HPDE6-E6E7 (cell line): ENCODE results near the gene GRIN2A.

Source experiments
- DNase-seq: peaks from one replicate; pipeline ENCODE4 v3.0.0; 2011; ENCODE audit warnings: missing footprints; ENCODE audit errors: extremely low spot score

GRIN2A gene

GRCh38 chr16:10182222-10183053 is at the start of gene GRIN2A:
Gene GRIN2A, minus strand, starts transcription at chr16:10182428. Its CDS starts 2,017 bp downstream, at chr16:10180411.
- no peak for DNase-seq

GRCh38 chr16:10231563-10231962 is 49.3 kb upstream of the GRIN2A start:
- no peak for DNase-seq

GRCh38 chr16:10228779-10229178 is 46.6 kb upstream of the GRIN2A start:
- DNase-seq, result no peak

- DNase-seq, result no peak
Observed at GRCh38 chr16:10226987-10227306, 44.7 kb upstream of the GRIN2A start.

- DNase-seq, result no peak
Observed at GRCh38 chr16:10226141-10226986, 44.1 kb upstream of the GRIN2A start.

- no peak for DNase-seq
Observed at GRCh38 chr16:10225653-10226052, 43.4 kb upstream of the GRIN2A start.

- DNase-seq, result no peak
Observed at GRCh38 chr16:10224850-10225249, 42.6 kb upstream of the GRIN2A start.

GRCh38 chr16:10220942-10221341 is 38.7 kb upstream of the GRIN2A start:
- DNase-seq, result no peak

- DNase-seq, result no peak
Observed at GRCh38 chr16:10219742-10220141, 37.5 kb upstream of the GRIN2A start.

- DNase-seq, result no peak
Observed at GRCh38 chr16:10218490-10219206, 36.4 kb upstream of the GRIN2A start.

- DNase-seq, result no peak
Observed at GRCh38 chr16:10213748-10214147, 31.5 kb upstream of the GRIN2A start.

- DNase-seq, result no peak
Observed at GRCh38 chr16:10210944-10211343, 28.7 kb upstream of the GRIN2A start.

GRCh38 chr16:10206865-10207264 is 24.6 kb upstream of the GRIN2A start:
- DNase-seq, result no peak

GRCh38 chr16:10206215-10206614 is 24.0 kb upstream of the GRIN2A start:
- DNase-seq, result no peak

GRCh38 chr16:10205688-10206087 is 23.5 kb upstream of the GRIN2A start:
- DNase-seq, result no peak

- DNase-seq, result no peak
Observed at GRCh38 chr16:10202649-10203048, 20.4 kb upstream of the GRIN2A start.

GRCh38 chr16:10200637-10201586 is 18.7 kb upstream of the GRIN2A start:
- DNase-seq, result no peak

- DNase-seq, result no peak
Observed at GRCh38 chr16:10196999-10197398, 14.8 kb upstream of the GRIN2A start.

GRCh38 chr16:10191096-10191495 is 8.9 kb upstream of the GRIN2A start:
- DNase-seq, result no peak

- no peak for DNase-seq
Observed at GRCh38 chr16:10189861-10190390, 7.7 kb upstream of the GRIN2A start.

- no peak for DNase-seq
Observed at GRCh38 chr16:10188236-10188635, 6.0 kb upstream of the GRIN2A start.
